DOHH2 (cell line): Measurements from ENCODE around the gene DENND4C.

ENCODE experiments used
- H3F3A ChIP-seq: fragments of 200-600 bp; sonication (generic), shearing (Covaris generic); 2 replicates; pipeline ENCODE4 v1.6.0; 2016; ENCODE audit warnings: antibody characterized with exemption, mild to moderate bottlenecking; ENCODE audit not compliant: control insufficient read depth, insufficient read depth
- H3K27ac ChIP-seq: fragments of 200-600 bp; sonication (generic); 2 replicates; pipeline ENCODE4 v1.5.1; 2014; ENCODE audit warnings: low read depth, mild to moderate bottlenecking, low read length, moderate library complexity
- H3K27me3 ChIP-seq: fragments of 200-600 bp; sonication (generic); 2 replicates; pipeline ENCODE4 v1.6.1; 2014; ENCODE audit warnings: mild to moderate bottlenecking, low read length, mixed read lengths; ENCODE audit not compliant: control insufficient read depth
- H3K36me3 ChIP-seq: fragments of 200-600 bp; sonication (generic); 2 replicates; pipeline ENCODE4 v1.6.1; 2014; ENCODE audit warnings: mild to moderate bottlenecking, low read length, moderate library complexity, mixed read lengths; ENCODE audit not compliant: control insufficient read depth
- H3K4me1 ChIP-seq: fragments of 200-600 bp; sonication (generic); 2 replicates; pipeline ENCODE4 v1.6.1; 2014; ENCODE audit warnings: mild to moderate bottlenecking, low read length, mixed read lengths; ENCODE audit not compliant: control insufficient read depth
- H3K4me2 ChIP-seq: fragments of 200-600 bp; sonication (generic); 2 replicates; pipeline ENCODE4 v1.6.0; 2014; ENCODE audit warnings: mild to moderate bottlenecking, low read length, moderate library complexity
- H3K4me3 ChIP-seq: fragments of 200-600 bp; sonication (generic); 2 replicates; pipeline ENCODE4 v1.5.1; 2014; ENCODE audit warnings: mild to moderate bottlenecking, low read length, mixed read lengths
- H3K79me2 ChIP-seq: fragments of 200-600 bp; sonication (generic); 2 replicates; pipeline ENCODE4 v1.6.1; 2014; ENCODE audit warnings: mild to moderate bottlenecking, low read length, mixed read lengths; ENCODE audit not compliant: control insufficient read depth
- H3K9me2 ChIP-seq: fragments of 200-600 bp; sonication (generic); replicated peaks from 2 replicates; pipeline ENCODE4 v1.6.1; 2014; ENCODE audit warnings: mild to moderate bottlenecking, low read length, mixed read lengths; ENCODE audit not compliant: control insufficient read depth
- H3K9me3 ChIP-seq: fragments of 200-600 bp; sonication (generic); 2 replicates; pipeline ENCODE4 v1.6.1; 2014; ENCODE audit warnings: antibody characterized with exemption, low read length, mixed read lengths; ENCODE audit not compliant: control insufficient read depth, insufficient read depth
- H4K20me1 ChIP-seq: fragments of 200-600 bp; sonication (generic); 2 replicates; pipeline ENCODE4 v1.6.0; 2014; ENCODE audit warnings: low read depth, mild to moderate bottlenecking, antibody characterized with exemption, low read length, moderate library complexity; ENCODE audit not compliant: control insufficient read depth, insufficient read depth
- CTCF ChIP-seq: fragments of 200-600 bp; sonication (generic); IDR thresholded peaks from one replicate; pipeline ENCODE4 v1.5.1; 2014; ENCODE audit warnings: antibody characterized with exemption, mild to moderate bottlenecking, low read depth, low read length; ENCODE audit not compliant: poor library complexity, severe bottlenecking
- EZH2phosphoT487 ChIP-seq: fragments of 200-600 bp; sonication (generic); IDR thresholded peaks from 2 replicates; pipeline ENCODE4 v1.6.1; 2017; ENCODE audit warnings: borderline replicate concordance, mild to moderate bottlenecking, antibody characterized with exemption, low read length, moderate library complexity, mixed read lengths

DENND4C gene

DNA sequence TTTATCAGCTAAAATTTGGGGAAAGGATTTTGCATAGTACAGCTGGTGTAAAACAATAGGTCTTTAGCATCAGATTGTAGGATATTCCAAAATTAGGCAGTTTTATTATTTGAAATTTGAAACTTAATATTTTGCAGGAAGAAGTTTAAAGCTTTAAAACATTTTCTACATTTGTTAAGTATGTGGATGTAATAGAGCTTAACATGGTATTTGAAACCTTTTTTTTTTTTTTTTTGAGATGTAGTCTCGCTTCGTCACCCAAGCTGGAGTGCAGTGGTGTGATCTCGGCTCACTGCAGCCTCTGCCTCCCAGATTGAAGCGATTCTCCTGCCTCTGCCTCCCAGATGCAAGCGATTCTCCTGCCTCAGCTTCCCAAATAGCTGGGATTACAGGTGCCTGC is 2.9 kb downstream of the DENND4C start:
- Histone ChIP-seq H3F3A (peaks cover 5% of the 10 kb centered on the region; the same call in 1 of the 2 replicates), H4K20me1 (peaks cover 8% of the 10 kb centered on the region; the same call in 1 of the 2 replicates), H3K9me2 (no peaks in the 10 kb centered on the region), H3K9me3 (no peaks in the 10 kb centered on the region), H3K27me3 (no peaks in the 10 kb centered on the region), H3K79me2 (peaks cover 67% of the 10 kb centered on the region), H3K4me1 (peaks cover 36% of the 10 kb centered on the region), H3K36me3 (no peaks in the 10 kb centered on the region), H3K4me3 (peak overlapping the region; percentile 82), H3K27ac (no peak overlapping the region), H3K4me2 (peak overlapping the region; percentile 95)
- TF ChIP-seq CTCF (no peak), EZH2phosphoT487 (no peak)

- Histone ChIP-seq H3F3A (no peaks in the 10 kb centered on the region), H3K27ac (no peak overlapping the region), H3K36me3 (peaks cover 5% of the 10 kb centered on the region; the same call in 1 of the 2 replicates), H3K9me2 (no peaks in the 10 kb centered on the region), H3K79me2 (peaks cover 81% of the 10 kb centered on the region), H3K9me3 (no peaks in the 10 kb centered on the region), H3K4me2 (no peak overlapping the region), H3K27me3 (no peaks in the 10 kb centered on the region), H3K4me1 (peaks cover 5% of the 10 kb centered on the region; the same call in 1 of the 2 replicates), H4K20me1 (no peaks in the 10 kb centered on the region), H3K4me3 (no peak overlapping the region)
- no peak for TF ChIP-seq EZH2phosphoT487
- TF ChIP-seq CTCF: no peak
These were observed 9.5 kb downstream of the DENND4C start for GRCh38 chr9:19239955-19240354.

DNA sequence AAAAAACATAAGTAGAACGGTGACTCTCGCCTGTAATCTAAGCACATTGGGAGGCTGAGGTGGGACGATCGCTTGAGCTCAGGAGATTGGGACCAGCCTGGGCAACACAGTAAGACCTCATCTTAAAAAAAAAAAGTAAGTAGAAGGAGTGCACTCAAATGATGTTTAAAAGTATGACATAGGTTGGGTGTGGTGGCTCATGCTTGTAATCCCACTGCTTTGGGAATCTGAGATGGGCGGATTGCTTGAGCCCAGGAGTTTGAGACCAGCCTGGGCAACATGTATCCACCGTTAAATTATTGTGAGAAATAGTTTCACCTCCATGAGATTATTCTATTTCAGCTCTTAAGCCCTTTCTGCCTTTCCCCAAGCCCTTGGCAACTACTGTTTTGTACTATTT is 11.2 kb downstream of the DENND4C start:
- Histone ChIP-seq H3K27ac (no peak overlapping the region), H3K27me3 (no peaks in the 10 kb centered on the region), H3K9me3 (no peaks in the 10 kb centered on the region), H3K36me3 (peaks cover 5% of the 10 kb centered on the region; the same call in 1 of the 2 replicates), H3K4me3 (no peak overlapping the region), H3F3A (no peaks in the 10 kb centered on the region), H3K4me2 (no peak overlapping the region), H3K4me1 (no peaks in the 10 kb centered on the region), H3K79me2 (peaks cover 68% of the 10 kb centered on the region), H4K20me1 (no peaks in the 10 kb centered on the region), H3K9me2 (no peaks in the 10 kb centered on the region)
- TF ChIP-seq CTCF (no peak), EZH2phosphoT487 (no peak)
